SU-DHL-6 (cell line): Measurements from ENCODE around the gene CFAP97D2.

ENCODE experiments used
- EZH2phosphoT487 ChIP-seq: fragments of 200-600 bp; sonication (generic), shearing (Covaris generic); conservative IDR thresholded peaks from 2 replicates; pipeline ENCODE4 v1.6.1; 2018; ENCODE audit warnings: mild to moderate bottlenecking, antibody characterized with exemption, low read length, moderate library complexity, mixed read lengths
- TF ChIP-seq, protein P1 (sequence below): fragments of 200-600 bp; sonication (generic); IDR thresholded peaks from one replicate; pipeline ENCODE4 v1.5.1; 2017; ENCODE audit warnings: antibody characterized with exemption, mild to moderate bottlenecking, low read length, moderate library complexity; ENCODE audit not compliant: insufficient read depth, poor library complexity, severe bottlenecking

DNA sequence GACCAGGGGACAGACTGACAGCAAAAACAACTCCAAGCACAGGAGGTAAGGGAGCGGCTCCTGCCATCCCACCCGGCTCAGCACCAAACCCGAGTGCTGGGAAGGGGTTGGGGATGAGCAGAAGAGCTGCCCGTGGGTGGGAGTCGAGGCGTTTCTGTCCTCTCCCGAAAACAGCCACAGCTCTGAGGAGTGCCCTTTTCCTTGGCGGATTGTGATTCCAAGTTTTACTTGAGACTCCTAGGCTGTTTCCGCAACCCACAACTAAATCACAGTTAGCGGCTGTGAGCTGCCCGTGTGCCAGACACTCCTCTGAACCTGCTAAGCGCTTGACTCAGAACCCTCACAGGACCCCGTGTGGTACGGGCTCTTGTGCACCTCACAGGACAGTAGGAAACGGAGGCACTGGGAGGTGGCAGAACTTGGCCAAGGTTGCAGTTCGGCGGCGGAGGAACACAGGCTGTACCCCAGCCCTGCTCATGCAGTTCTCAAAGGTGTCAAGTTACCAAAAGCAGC is 21.4 kb downstream of the CFAP97D2 start:
- TF ChIP-seq, protein P1, sequence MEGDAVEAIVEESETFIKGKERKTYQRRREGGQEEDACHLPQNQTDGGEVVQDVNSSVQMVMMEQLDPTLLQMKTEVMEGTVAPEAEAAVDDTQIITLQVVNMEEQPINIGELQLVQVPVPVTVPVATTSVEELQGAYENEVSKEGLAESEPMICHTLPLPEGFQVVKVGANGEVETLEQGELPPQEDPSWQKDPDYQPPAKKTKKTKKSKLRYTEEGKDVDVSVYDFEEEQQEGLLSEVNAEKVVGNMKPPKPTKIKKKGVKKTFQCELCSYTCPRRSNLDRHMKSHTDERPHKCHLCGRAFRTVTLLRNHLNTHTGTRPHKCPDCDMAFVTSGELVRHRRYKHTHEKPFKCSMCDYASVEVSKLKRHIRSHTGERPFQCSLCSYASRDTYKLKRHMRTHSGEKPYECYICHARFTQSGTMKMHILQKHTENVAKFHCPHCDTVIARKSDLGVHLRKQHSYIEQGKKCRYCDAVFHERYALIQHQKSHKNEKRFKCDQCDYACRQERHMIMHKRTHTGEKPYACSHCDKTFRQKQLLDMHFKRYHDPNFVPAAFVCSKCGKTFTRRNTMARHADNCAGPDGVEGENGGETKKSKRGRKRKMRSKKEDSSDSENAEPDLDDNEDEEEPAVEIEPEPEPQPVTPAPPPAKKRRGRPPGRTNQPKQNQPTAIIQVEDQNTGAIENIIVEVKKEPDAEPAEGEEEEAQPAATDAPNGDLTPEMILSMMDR, result no peak
- TF ChIP-seq EZH2phosphoT487, result no peak
